Activated CD4-positive, CD25-positive, alpha-beta regulatory T cell treated with anti-CD3 and anti-CD28 coated beads, Interleukin-2, amount 50 U/mL, for 24 hours (primary cell): ENCODE data around the gene CASK.
A peak's percentile ranks its signal among the peaks of the same experiment; 100 is the strongest.
"Not testable (repeated sequence)": the region's sequence is repeated elsewhere in the genome, so short reads cannot be mapped to it uniquely, and the experiment has no call there.

Source experiments
- ATAC-seq, 2 donors: fragments of 150-1000 bp; cut with Tn5 transposase; one replicate each; pipeline ENCODE4 v1.10.0; 2021; ENCODE audit warnings: mild to moderate bottlenecking in 1 of 2, moderate library complexity in 1 of 2

Gene CASK

DNA sequence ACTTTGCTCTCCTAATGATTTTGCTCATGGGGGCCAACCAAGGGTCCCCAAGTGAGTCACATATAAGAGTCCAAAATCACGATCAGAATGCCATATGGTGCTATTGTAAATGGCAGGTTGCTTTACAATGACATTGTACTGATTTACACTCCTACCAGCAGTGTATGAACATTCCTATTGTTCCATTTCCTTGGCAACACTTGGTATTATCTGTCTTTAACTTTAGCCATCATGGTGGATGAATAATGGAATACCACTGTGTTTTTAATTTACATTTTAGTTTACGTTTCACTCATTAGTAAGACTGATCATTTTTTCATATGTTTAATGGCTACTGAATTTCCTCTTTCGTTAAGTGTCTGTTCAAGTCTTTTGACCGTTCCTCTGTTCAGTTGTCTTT, 379.7 kb downstream of the CASK start:
- ATAC-seq = no peak

DNA sequence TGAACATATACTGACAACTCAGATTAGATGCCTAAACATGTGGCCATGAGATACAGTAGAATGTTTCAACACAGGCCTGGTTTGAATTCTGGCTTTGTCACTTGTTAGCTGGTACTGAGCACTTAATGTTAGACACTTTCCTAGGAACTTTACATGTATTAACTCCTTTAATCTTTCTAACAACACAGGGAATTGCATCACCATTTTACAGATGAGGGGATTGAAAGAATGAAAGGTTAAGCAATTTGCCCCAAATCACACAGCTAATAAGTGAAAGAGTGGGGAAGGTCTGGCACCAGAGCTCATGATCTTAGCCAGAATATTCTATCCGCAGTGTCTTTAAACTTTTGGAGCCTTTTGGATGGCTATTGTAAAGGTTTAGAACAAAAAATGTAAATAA, 380.3 kb downstream of the CASK start:
- no peak for ATAC-seq

DNA sequence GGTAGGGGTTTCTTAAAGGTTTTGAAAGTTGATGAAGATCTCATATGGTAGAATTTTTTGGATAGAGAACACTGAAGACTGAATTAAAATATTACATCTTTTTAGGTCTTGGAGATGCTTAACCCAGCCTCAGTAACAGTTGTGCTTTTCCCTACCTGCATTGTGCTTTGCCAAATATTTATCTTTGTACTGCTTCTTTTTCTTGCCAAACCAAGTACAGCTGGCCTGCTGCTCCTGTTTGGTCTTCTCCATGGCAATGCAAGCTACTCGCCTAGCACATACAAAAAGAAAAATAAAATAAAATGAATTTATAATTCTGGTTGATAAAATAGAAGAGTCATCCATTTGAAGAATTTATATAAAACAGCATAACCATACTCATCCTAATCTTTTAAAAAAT, 380.8 kb downstream of the CASK start:
- ATAC-seq = no peak

DNA sequence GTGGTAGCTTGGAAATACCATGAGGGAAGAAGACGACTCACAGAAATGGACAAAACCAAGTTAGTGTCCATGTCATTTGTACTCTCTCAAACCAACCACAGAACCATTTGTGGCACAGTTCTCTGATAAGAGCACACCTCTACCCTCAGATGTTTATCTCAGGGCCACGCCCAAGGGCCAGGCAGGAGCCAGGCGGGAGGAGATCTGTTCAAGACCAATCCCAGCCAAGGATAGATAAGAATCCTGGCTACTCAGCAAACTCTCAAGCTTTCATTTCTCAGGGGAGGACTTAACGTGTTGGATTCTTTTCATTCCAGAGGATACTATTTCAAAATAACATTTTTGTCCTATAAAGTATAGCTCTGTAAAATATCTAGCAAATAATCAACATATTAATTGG, 381.2 kb downstream of the CASK start:
- no peak for ATAC-seq

DNA sequence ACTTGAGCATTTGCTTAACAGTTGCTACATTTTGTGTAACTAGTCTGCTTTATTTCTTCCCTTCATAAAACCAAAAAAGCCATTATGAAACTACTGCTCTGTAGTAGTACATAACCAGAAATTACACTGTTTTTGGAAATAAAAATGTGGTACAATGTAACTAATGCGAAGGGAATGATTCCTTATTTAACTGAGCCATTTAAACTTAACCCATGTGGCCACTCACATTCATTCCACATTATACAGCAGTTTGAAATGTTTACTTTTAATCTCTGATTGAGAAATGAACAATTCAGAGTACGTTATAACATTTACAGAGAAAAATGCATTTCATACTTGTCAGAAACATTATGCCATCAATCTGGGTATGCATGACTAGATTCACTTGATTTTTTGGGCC, 382.0 kb downstream of the CASK start:
- no peak for ATAC-seq

DNA sequence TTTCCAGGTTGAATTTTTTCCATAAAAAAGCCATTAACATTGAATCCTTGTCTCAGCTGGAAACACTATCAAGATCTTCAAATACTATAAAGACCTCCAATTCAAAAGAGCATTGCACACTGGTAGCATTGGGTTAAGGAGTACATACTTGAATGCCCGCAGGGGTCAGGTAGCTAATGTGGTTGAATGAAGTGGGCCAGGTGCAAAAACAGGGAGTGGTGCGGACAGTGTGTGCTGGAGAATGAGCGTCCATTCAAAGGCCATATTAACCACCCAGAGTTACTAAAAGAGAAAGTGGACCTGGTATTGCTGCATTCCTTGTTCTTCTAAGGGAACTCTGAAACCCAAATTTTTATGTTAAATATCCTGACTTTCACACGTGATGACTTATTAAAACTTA, 384.6 kb downstream of the CASK start:
- ATAC-seq = no peak

DNA sequence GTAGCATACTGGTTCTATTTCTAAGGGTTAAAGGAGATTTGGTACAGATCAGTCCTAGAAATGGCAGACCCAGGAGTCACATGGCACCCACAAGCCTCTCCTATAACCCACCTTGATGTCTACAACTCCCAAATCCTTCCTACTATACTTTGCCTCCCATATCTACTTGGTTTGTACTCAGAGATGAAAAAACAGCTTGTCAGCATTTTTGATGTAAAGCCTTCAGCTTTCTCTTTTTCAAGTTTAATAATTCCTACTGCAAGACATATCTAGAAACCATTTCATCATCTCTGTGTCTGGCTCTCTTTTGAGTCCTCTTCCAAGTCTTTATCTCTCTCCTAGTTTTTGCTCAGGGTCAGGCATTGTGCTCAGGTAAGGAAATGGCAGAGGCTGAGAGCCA, 393.3 kb downstream of the CASK start:
- no peak for ATAC-seq

DNA sequence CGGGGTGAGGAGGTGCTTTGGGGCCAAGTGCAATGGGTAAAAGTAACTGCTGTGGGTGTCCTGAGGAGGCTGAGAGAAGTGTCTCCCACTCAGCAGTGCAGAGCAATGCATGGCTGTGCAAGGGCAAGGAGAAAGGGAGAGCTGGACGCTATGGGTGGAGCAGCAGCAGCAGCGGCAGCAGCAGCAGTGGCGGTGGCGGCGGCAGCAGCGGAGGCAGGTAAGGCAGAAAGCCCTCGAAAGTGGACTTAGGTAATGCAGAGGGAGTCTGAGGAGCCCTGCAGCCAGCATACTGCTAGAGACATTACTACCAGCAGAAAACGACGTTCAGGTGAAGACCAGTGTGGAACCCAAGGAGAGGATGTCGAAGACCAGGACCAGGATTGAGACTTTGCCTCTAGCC, 394.1 kb downstream of the CASK start:
- ATAC-seq = no peak

DNA sequence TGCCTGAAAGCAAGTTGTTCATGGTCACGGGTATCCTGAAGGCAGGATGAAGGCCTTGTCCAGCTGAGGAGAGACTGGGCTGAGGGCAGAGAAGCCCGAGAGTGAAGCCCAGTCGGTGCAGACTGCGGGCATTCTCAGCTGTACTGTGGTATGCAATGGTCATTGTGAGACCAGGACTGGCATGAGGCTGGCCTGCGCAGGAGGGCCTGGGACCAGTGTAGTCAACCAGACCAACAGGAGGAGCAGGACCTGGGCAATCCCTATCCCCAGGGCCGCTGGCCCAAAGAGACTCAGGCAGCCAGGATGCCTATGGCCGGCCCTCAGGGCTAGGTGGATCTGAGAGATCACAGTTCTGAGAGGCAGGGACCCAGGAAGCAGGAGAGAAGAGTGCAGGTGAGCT, 394.6 kb downstream of the CASK start:
- no peak for ATAC-seq

DNA sequence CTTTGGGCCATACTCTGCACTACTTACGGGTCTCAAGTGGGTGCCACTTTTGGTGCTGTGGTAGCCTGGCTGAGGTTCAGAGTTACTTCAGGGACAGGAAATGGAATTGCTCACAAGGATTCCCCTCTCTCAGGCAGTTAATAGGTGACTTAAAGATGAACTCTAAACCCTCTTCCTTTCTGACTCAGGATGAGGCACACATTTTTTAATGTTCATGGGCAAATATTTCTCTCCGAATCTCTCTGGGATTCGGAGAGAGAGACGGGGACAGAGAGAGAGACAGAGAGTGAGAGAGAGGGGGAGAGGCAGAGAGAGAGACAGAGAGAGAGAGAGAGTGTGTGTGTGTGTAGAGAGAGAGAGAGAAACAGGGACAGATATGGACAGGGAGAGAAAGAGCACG, 396.4 kb downstream of the CASK start:
- peak; percentile 48 to 74 for ATAC-seq

DNA sequence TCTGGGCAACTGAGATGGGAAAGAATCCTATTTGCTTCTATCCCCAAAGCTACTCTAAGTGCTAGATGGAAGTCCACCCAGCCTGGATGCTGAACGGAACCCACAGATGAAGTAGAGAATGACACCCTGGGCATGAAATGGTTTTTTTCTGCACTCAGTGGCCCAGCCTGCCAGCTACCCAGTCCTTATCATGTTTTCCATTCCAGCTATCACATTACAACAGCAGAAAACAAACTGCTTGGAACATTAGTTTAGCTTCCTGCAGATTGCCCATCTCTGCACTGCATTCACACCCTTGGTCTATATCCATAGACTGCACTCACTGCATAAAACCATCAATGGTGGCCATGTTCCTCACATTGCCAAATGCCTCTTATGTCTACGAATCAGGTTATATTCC, 397.1 kb downstream of the CASK start:
- no peak for ATAC-seq

DNA sequence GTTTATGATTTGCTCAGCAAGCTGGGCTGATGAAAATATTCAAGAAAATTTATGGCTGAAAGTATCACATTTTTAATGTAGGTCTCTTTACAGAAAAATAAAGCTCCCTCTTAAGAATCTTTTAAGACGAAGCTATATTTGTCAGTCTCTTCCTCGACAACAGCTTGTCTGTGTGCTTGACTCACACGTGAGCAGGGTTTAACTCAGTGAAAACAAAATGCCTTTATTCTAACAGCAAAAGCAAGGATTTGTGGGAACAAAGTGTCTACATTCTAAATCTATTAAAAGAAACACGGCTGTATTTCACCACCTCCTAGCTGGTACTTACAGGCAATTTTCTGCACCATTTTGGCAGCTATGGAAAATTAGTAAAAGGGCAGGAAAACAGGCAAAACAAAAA, 400.7 kb downstream of the CASK start:
- no peak for ATAC-seq

DNA sequence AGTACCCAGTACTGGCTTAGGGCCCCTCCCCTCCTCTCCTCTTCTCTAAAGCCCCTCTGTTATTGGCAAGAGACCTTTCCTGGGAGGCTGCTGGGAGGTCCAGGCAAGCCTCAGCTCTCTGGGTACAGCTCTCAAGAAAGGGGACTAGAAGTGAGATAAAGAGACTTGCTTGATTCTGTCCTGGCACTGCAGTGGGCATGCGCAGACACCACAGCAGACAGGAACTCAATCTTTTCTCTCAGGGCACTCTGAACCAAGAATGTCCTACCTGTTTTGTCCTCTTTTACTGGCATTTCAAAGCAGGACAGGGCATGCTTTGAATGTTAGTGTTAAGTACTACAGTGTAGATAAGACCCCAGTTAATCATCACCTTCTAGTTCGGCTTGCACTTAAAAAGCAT, 401.3 kb downstream of the CASK start:
- no peak for ATAC-seq

DNA sequence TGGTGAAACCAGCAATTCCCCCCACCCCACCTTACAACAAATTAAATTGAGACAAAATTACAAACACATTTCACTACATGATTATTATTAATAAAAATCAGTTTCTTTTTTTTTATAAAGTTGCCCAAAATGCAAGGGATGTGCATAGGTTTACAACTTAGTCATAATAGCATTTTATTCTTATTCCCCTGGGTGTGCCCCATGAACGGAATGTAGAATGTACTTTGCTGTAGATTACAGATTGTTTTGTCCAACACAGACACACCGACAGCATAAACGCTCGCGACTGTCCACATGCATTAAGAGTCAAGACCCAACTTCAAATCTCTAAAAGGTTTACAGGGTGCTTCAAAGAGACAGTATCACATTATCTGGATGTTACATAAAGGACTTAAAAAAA, 403.9 kb downstream of the CASK start:
- no peak for ATAC-seq

DNA sequence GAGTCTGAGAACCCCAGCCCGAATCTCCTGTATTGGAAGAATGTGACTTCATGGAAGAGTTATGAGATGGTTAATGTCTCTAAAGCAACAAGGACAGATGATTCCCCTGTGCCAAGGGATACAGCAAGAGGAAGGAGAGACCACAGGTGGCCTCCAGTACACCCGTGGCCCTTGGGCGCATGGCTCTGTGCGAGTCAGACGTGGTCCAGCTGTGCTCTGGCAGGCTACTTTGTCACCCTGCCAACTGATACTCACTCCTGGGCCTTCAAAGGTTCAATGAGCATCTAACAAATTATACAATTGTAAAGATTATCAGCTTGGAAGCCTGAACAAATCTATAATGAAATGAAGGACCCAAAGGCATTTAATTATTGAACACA, 404.5 kb downstream of the CASK start:
- no peak for ATAC-seq

DNA sequence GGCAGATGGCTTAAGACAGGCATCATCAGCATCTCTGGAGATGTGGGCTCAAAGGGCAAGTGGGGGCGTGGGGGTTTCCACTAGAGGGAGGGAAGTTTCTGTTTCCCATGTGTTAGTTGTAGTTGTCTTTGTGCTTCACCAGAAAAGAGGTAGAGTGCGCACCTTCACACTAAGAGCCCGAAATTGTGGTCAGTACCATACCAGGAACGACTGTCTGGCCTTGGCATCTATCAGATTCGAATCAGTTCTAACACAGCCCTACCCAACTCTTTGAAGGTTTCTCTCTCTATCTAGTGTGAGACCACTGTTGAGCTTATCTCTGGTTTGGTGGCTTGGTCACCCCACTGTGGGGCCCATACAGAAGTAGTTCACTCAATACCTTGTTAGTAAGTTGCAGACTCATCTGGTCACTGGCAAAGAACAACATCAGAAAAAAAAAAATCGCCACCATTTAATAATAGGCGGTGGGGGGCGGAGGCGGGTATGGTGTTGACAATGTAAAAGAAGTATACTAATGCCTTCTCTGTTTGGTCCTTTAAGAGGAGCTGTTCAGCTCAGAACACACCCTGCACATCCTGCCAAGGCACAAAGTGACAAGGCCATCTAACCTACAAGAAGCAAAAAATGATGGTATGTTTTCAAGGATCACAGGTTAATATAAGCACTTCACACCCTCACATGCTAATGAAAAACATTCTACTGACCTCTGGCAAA, 405.1 kb downstream of the CASK start:
- peak; percentile 79 to 80 for ATAC-seq

DNA sequence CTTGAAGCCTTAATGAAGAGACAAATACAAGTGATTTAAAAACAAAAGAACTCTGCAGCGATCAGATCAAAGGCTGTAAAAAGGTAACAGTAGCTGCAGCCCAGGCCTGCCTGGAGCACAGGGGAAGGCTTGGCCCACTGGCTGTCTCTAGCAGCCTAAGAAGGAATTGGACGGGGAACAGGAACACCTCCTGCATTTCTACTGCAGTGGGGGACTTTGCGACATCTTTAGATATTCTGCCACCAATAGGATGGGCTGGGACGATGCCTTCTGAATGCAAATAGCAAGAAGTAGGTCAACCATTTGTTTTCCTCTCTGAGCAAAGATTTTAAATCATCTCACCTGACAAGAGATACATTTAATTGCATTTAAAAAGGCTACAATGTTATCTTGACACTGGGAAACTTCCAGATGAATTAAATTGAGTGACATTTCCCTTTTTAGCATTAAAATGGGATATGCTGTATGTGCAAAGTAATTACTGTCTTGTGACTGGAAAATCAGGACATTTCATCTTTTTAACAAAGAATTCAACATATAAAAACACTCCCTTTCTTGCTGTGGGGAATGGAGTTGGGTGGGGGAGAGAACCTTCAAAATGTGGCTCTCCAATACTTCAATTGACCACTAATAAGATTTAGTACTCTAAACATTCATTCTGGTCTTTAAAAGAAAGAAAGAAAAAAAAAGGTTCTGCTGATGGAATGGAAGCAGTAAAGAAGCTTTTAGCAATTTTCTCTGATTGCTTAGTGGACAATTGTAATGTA, 406.2 kb downstream of the CASK start:
- ATAC-seq = no peak

DNA sequence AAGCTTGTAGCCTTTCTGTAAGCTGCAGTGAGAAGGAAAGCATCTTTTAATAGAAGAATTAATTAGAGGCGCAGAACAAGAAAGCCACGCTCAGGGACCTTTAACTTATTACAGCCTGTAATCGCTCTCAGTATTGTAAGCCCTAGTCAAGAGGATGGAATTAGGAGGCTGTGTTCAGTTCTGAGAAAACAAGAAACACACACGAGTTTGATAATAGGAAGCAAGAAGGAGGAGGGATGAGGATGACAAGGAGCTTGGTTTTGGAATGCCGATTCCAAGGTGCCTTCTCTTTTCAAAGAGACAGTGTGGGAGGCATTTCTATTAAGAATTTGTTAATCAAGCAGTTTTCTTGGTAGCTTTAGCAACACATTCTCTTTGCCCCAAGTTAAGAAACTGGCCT, 406.9 kb downstream of the CASK start:
- ATAC-seq = no peak

DNA sequence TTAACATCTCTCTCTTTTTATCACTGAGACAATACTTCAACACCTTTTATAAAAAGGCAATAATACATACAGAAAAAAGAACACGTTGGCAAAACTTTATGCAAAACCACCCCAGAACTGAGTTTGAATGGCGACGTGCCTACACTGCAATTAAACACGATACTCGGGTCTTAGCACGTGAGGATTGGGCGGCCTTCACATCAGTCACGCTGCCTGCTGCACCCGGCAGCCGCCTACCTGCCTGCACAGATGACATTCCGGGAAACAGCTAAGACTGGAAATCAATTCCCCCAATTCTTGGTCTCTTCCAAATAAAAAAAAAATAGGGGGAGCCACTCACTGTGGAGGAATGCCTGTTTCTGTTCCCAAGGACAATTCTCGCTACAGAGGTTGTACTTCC, 408.0 kb downstream of the CASK start:
- no peak for ATAC-seq

DNA sequence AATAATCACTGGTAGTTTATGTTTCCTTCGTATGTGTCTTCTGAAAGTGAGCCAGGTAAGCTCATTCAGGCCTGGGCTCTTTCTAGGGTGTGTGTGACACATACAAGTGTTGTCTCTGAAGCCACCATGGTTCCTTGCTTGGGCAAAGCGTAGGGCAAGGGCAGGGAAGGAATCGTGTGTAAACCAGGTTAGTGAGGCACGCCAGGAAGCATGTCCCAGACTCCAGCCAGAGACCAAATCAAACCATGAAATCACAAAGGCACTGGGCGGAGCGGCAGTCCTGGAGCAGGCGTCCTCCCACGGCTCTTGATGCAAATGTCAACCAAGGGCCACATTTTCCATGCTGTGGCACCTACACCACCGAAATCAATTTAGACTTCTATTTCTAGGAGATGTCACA, 409.2 kb downstream of the CASK start:
- no peak for ATAC-seq

DNA sequence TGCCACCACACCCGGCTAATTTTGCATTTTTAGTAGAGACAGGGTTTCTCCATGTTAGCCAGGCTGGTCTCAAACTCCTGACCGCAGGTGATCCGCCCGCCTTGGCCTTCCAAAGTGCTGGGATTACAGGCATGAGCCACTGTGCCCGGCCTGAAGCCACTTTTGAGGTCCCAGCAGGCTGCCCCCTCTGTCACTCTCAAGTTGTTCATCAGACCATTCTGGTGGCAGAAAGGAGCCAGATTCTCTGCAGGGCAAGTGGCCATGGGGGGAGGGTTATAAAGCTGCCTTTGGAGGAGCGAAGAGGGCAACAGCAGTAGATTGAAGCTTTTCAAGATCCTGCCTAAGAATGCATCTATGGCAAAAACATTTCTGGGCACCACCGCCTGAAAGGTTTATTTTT, 410.5 kb downstream of the CASK start:
- not testable (repeated sequence) for ATAC-seq

DNA sequence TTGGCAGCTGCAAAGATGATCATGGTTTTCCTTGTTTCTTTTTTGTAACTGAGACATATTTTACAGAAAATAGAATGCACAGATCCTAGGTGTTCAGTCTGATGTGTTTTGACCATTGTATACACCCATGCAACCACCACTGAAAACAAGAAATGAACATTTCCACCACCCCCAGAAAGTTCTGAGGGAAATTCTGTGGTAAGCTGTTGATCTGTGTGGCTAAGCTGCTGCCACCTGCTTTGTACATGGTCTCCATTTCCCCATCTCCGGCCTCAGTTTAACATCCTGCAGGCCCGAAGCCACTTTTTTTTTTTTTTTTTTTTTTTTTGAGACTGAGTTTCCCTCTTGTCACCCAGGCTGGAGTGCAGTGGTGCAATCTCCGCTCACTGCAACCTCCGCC, 411.0 kb downstream of the CASK start:
- peak in 1 of 2 donors; percentile 45 for ATAC-seq

DNA sequence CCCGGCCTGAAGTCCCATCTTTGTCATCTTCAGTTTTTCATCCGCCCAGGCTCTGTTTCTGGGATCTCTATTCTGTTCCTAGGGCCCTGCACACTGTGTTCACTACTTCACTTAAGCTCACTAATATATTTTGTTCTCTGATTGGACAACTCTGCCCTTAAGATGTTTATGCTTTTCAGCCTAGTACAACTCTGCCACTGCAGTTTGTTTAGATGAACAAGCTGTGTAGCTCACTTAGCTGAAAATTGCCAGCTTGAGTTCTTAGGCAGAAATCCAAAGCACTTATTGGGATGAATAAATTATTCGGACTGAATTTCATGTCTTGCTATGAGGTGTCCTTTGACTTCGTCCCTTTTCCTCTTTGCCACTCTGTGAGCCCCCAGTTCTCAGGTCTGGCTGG, 415.4 kb downstream of the CASK start:
- no peak for ATAC-seq

DNA sequence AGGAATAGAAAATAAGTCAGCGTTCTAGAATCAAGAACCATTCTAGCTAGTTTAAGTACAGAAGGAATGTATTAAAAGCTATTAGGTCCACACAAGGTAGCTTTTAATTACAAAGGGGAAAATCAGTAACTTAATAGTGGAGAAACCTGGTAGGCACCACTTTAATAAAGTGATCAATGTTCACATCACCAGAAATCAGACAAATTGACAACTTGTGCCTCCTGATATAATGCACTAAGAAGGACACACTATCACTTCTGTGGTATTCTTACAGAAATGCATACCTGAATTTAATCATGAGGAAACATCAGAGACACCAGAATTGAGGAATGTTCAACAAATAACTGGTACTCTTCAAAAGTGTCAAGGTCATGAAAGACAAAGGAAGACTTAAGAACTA, 421.4 kb downstream of the CASK start:
- no peak for ATAC-seq

DNA sequence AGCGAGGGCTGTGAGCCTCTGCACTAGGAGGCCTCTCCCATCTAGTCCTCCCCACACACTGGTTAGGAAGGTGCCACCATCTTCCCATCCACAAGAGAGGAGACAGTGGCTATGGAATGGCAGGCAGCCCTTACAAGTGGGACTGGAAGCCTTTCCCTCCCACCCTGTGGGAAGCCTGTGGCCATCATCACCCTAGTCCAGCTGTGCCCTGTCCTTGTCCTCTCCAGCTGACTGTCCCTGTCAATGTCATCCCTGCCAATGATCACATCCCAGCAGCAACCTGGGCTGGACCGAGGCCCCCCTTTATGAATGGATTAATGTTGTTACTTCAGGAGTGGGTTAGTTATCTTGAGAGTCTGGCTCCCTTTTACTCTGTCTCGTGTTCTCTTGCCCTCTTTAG, 423.4 kb downstream of the CASK start:
- no peak for ATAC-seq
